HepG2 (cell line): Measurements from ENCODE around the gene OTX1. TPM values are rescaled to one million over a fixed set of nuclear protein-coding genes. Genes with fewer than 3 reads are reported as not detected.

ENCODE experiments used
- FOXC1 ChIP-seq: sonication (generic); formaldehyde crosslinking; IDR thresholded peaks from 2 replicates; pipeline ENCODE4 v1.8.0; 2022; ENCODE audit warnings: mild to moderate bottlenecking, missing genetic modification reagents, borderline replicate concordance
- NBN ChIP-seq: fragments of 450-650 bp; conservative IDR thresholded peaks from 2 replicates; pipeline ENCODE4 v1.6.1; 2017
- ONECUT2 ChIP-seq: sonication (generic); formaldehyde crosslinking; IDR thresholded peaks from 2 replicates; pipeline ENCODE4 v1.4.0; 2020; ENCODE audit warnings: missing genetic modification reagents
- PAX8 ChIP-seq: sonication (generic); formaldehyde crosslinking; IDR thresholded peaks from 2 replicates; pipeline ENCODE4 v1.8.0; 2022; ENCODE audit warnings: mild to moderate bottlenecking, missing genetic modification reagents, borderline replicate concordance
- PLRG1 ChIP-seq: fragments of 450-650 bp; conservative IDR thresholded peaks from 2 replicates; pipeline ENCODE4 v1.6.1; 2016
- REPIN1 ChIP-seq: sonication (generic); formaldehyde crosslinking; IDR thresholded peaks from 2 replicates; pipeline ENCODE4 v1.8.0; 2022; ENCODE audit warnings: missing genetic modification reagents, low read depth, mild to moderate bottlenecking, borderline replicate concordance
- RFXANK ChIP-seq: IDR thresholded peaks from 2 replicates; pipeline ENCODE4 v1.6.1; 2016
- SIN3B ChIP-seq: fragments of 150-350 bp; IDR thresholded peaks from 2 replicates; pipeline ENCODE4 v1.6.1; 2014; ENCODE audit warnings: low read length
- SMAD3 ChIP-seq: sonication (generic); formaldehyde crosslinking; IDR thresholded peaks from 2 replicates; pipeline ENCODE4 v1.4.0; 2020; ENCODE audit warnings: missing genetic modification reagents
- SMAD9 ChIP-seq: sonication (generic); formaldehyde crosslinking; IDR thresholded peaks from 2 replicates; pipeline ENCODE4 v1.5.1; 2020; ENCODE audit warnings: mild to moderate bottlenecking, missing genetic modification reagents
- ZBTB3 ChIP-seq: sonication (generic); formaldehyde crosslinking; IDR thresholded peaks from 2 replicates; pipeline ENCODE4 v1.4.0; 2020; ENCODE audit warnings: low read depth, mild to moderate bottlenecking, moderate library complexity, missing genetic modification reagents, borderline replicate concordance
- ZNF556 ChIP-seq: sonication (generic); formaldehyde crosslinking; IDR thresholded peaks from 2 replicates; pipeline ENCODE4 v1.4.0; 2020; ENCODE audit warnings: mild to moderate bottlenecking, missing genetic modification reagents, borderline replicate concordance
- ZNF674 ChIP-seq: sonication (generic); formaldehyde crosslinking; IDR thresholded peaks from 2 replicates; pipeline ENCODE4 v1.5.0; 2020; ENCODE audit warnings: low read depth, mild to moderate bottlenecking, missing genetic modification reagents
- ZNF746 ChIP-seq: sonication (generic); formaldehyde crosslinking; IDR thresholded peaks from 2 replicates; pipeline ENCODE4 v1.8.0; 2022; ENCODE audit warnings: mild to moderate bottlenecking, missing genetic modification reagents
- polyA plus RNA-seq, 8 experiments: library from polyadenylated mRNA; depleted of rRNA in 3 of 8; stranded (reverse) in 7 of 8; unstranded in 1 of 8; fragments of >200 nt; fragmentation: Illumina TruSeq in 4 of 8; extraction: Trizol in 4 of 8; gene quantifications; 2 replicates each; pipeline versions ENCODE4 v1.2.1 to v1.2.3, GENCODE V29; 2011 to 2016; ENCODE audit warnings: low read depth in 4 of 8, missing spikeins in 1 of 8, mixed read lengths in 1 of 8; ENCODE audit not compliant: insufficient read depth in 1 of 8
- total RNA-seq, 5 experiments: library from RNA; depleted of rRNA; stranded (reverse); fragments of >200 nt; fragmentation: Illumina TruSeq; extraction: Trizol; gene quantifications; 2 replicates each; pipeline ENCODE4 v1.2.3, GENCODE V29; 2016; ENCODE audit warnings: low read depth in 1 of 5
- TF ChIP-seq, protein P1 (sequence below): sonication (generic); formaldehyde crosslinking; IDR thresholded peaks from 2 replicates; pipeline ENCODE4 v1.8.1; 2023; ENCODE audit warnings: mild to moderate bottlenecking, missing genetic modification reagents
- TF ChIP-seq, protein P2 (sequence below): sonication (generic); formaldehyde crosslinking; IDR thresholded peaks from 2 replicates; pipeline ENCODE4 v1.4.0; 2020; ENCODE audit warnings: low read depth, missing genetic modification reagents
- TF ChIP-seq, protein P3 (sequence below): sonication (generic); formaldehyde crosslinking; IDR thresholded peaks from 2 replicates; pipeline ENCODE4 v1.4.0; 2020; ENCODE audit warnings: missing genetic modification reagents
- TF ChIP-seq, protein P4 (sequence below): sonication (generic); formaldehyde crosslinking; IDR thresholded peaks from 2 replicates; pipeline ENCODE4 v1.8.0; 2022; ENCODE audit warnings: missing genetic modification reagents, mild to moderate bottlenecking, borderline replicate concordance
- TF ChIP-seq, protein P5 (sequence below): sonication (generic); formaldehyde crosslinking; IDR thresholded peaks from 2 replicates; pipeline ENCODE4 v1.5.1; 2020; ENCODE audit warnings: missing genetic modification reagents, mild to moderate bottlenecking, borderline replicate concordance

Gene OTX1
- total and polyA plus RNA-seq, 2 of the 13 experiments (the other 11 are each of a cell fraction or from before 2014, with no cell fraction given), result 1.0 to 5.0 TPM

DNA sequence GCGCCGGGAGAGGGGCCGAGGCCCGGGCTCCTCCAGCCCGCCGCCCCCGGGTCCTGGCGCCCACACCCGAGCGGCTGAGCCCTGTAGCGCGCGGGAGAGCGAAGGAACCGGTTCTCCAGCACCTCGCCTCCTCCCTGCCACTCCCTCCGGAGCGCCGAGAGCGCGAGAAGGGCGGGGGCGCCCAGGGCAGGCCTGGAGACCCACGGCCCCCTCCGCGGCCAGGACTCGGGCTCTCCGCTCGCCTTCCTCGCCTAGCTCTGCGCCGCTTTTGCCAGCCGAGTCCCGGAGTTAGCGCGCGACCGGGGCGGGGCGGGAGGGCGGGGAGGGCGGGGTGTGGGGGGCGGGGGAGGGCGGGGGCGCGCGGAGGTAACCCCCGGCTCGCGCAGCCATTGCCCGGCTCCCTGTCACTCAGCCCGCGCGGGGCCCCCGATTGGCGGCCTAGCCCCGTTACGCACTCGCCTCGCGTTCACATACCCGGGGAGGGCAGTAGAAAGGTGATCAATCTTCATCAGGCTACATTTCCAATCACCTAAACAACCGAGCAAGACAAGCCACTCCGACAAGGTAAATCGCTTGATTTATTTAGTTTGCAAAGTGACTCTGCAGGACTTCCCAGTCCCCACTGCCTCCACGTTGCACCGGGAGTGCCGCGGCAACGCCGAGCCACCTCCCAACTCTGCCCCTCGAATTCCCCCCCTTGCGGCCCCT is at the start of gene OTX1 (continued):
- TF ChIP-seq, protein P1, sequence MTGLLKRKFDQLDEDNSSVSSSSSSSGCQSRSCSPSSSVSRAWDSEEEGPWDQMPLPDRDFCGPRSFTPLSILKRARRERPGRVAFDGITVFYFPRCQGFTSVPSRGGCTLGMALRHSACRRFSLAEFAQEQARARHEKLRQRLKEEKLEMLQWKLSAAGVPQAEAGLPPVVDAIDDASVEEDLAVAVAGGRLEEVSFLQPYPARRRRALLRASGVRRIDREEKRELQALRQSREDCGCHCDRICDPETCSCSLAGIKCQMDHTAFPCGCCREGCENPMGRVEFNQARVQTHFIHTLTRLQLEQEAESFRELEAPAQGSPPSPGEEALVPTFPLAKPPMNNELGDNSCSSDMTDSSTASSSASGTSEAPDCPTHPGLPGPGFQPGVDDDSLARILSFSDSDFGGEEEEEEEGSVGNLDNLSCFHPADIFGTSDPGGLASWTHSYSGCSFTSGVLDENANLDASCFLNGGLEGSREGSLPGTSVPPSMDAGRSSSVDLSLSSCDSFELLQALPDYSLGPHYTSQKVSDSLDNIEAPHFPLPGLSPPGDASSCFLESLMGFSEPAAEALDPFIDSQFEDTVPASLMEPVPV (CRISPR knock-in tag), result peak; percentile 70; the same call in 1 of the 2 replicates
- TF ChIP-seq ZBTB3 (CRISPR knock-in tag) (no peak), ONECUT2 (CRISPR knock-in tag) (0 out of 2 replicates have a peak, but pooled peaks have one; percentile 14), PLRG1 (no peak), SMAD9 (CRISPR knock-in tag) (no peak), ZNF556 (CRISPR knock-in tag) (no peak), NBN (no peak), ZNF746 (CRISPR knock-in tag) (no peak), REPIN1 (peak; percentile 62; the same call in 1 of the 2 replicates), ZNF674 (CRISPR knock-in tag) (peak; percentile 58; the same call in 1 of the 2 replicates), SIN3B (no peak), SMAD3 (no peak), RFXANK (0 out of 2 replicates have a peak, but pooled peaks have one; percentile 10), FOXC1 (no peak), PAX8 (CRISPR knock-in tag) (no peak)
- TF ChIP-seq, protein P2, sequence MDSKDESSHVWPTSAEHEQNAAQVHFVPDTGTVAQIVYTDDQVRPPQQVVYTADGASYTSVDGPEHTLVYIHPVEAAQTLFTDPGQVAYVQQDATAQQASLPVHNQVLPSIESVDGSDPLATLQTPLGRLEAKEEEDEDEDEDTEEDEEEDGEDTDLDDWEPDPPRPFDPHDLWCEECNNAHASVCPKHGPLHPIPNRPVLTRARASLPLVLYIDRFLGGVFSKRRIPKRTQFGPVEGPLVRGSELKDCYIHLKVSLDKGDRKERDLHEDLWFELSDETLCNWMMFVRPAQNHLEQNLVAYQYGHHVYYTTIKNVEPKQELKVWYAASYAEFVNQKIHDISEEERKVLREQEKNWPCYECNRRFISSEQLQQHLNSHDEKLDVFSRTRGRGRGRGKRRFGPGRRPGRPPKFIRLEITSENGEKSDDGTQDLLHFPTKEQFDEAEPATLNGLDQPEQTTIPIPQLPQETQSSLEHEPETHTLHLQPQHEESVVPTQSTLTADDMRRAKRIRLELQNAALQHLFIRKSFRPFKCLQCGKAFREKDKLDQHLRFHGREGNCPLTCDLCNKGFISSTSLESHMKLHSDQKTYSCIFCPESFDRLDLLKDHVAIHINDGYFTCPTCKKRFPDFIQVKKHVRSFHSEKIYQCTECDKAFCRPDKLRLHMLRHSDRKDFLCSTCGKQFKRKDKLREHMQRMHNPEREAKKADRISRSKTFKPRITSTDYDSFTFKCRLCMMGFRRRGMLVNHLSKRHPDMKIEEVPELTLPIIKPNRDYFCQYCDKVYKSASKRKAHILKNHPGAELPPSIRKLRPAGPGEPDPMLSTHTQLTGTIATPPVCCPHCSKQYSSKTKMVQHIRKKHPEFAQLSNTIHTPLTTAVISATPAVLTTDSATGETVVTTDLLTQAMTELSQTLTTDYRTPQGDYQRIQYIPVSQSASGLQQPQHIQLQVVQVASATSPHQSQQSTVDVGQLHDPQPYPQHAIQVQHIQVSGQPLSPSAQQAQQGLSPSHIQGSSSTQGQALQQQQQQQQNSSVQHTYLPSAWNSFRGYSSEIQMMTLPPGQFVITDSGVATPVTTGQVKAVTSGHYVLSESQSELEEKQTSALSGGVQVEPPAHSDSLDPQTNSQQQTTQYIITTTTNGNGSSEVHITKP (CRISPR knock-in tag), result peak; percentile 45; the same call in 1 of the 2 replicates
- TF ChIP-seq, protein P3, sequence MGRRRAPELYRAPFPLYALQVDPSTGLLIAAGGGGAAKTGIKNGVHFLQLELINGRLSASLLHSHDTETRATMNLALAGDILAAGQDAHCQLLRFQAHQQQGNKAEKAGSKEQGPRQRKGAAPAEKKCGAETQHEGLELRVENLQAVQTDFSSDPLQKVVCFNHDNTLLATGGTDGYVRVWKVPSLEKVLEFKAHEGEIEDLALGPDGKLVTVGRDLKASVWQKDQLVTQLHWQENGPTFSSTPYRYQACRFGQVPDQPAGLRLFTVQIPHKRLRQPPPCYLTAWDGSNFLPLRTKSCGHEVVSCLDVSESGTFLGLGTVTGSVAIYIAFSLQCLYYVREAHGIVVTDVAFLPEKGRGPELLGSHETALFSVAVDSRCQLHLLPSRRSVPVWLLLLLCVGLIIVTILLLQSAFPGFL (CRISPR knock-in tag), result no peak
- TF ChIP-seq, protein P4, sequence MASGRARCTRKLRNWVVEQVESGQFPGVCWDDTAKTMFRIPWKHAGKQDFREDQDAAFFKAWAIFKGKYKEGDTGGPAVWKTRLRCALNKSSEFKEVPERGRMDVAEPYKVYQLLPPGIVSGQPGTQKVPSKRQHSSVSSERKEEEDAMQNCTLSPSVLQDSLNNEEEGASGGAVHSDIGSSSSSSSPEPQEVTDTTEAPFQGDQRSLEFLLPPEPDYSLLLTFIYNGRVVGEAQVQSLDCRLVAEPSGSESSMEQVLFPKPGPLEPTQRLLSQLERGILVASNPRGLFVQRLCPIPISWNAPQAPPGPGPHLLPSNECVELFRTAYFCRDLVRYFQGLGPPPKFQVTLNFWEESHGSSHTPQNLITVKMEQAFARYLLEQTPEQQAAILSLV (CRISPR knock-in tag), result peak; percentile 53; the same call in 1 of the 2 replicates
- TF ChIP-seq, protein P5, sequence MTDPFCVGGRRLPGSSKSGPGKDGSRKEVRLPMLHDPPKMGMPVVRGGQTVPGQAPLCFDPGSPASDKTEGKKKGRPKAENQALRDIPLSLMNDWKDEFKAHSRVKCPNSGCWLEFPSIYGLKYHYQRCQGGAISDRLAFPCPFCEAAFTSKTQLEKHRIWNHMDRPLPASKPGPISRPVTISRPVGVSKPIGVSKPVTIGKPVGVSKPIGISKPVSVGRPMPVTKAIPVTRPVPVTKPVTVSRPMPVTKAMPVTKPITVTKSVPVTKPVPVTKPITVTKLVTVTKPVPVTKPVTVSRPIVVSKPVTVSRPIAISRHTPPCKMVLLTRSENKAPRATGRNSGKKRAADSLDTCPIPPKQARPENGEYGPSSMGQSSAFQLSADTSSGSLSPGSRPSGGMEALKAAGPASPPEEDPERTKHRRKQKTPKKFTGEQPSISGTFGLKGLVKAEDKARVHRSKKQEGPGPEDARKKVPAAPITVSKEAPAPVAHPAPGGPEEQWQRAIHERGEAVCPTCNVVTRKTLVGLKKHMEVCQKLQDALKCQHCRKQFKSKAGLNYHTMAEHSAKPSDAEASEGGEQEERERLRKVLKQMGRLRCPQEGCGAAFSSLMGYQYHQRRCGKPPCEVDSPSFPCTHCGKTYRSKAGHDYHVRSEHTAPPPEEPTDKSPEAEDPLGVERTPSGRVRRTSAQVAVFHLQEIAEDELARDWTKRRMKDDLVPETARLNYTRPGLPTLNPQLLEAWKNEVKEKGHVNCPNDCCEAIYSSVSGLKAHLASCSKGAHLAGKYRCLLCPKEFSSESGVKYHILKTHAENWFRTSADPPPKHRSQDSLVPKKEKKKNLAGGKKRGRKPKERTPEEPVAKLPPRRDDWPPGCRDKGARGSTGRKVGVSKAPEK (CRISPR knock-in tag), result no peak
